Colon (tissue), 2 donors: ENCODE data around the gene ZFAND3.

Source experiments
- FAIRE-seq: peaks from 2 replicates; lab custom pipeline; 2012; peaks lifted over from hg19 to GRCh38; lab: Jason Lieb, UNC
- donor health status: control.
- donor health status: control.

ZFAND3 gene

GRCh38 chr6:38187811-38188590 lies 368.5 kb downstream of the ZFAND3 start:
- FAIRE-seq = no peak

GRCh38 chr6:38188677-38189335 lies 369.3 kb downstream of the ZFAND3 start:
- FAIRE-seq = no peak

DNA sequence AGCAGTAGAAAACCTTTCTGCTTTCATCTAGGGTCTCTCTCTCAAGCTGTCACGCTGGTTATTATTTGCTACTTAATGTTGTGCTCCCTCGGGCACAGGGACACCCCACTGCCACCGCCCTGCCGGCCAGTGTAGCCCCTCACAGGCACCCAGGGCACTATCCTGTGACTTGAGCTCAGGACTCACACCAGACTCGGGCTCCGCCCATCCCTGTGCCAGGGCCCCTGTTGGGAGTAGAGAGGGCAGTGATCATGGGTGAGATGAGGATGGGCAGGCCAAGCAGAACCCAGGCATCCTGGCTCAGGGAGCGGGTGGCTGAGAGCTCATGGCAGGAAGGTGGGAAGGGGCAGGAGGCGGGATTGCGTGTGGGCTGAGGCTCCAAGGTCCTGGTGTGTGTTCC lies 371.9 kb downstream of the ZFAND3 start:
- FAIRE-seq = no peak

GRCh38 chr6:38192011-38192410 lies 372.5 kb downstream of the ZFAND3 start:
- FAIRE-seq = no peak

DNA sequence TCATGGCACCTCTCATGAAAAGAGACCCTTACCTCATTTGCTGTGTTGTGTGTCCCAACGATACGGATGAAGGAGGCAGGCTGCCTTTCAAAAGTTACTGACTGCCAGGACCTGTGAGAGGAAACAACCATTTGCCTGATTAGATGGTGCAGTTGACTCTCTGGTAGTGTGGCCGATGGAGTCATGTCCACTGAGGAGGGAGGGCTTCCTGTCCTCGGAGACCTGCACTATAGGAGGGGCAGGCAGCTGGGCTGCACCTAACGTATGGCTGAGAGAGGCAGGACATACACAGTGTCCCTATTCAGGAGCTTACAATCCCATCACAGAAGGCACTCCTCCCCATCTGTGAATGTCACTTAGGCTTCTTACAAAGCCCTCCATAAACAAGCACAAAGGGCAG lies 373.0 kb downstream of the ZFAND3 start:
- FAIRE-seq = no peak

DNA sequence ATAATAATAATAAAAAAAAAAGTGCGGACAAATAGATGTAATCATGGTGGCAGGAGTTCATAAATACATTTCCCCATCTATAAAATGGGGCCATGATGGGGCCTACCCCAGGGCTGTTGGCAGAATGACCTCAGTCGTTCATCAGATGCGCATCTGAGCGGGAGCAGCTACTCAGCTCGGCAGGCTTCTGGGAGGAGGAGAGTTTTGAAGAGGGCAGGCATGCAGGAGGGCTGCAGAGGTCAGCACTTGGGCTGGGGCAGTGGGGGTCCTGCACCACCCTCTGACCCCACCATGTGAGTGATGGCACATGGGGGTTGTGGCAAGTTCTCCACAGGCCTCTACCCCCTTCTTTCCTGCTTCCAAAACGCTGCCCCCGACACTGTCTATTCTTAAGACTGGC lies 373.5 kb downstream of the ZFAND3 start:
- no peak for FAIRE-seq

- FAIRE-seq = no peak
These were observed 374.2 kb downstream of the ZFAND3 start for GRCh38 chr6:38193481-38194281.

DNA sequence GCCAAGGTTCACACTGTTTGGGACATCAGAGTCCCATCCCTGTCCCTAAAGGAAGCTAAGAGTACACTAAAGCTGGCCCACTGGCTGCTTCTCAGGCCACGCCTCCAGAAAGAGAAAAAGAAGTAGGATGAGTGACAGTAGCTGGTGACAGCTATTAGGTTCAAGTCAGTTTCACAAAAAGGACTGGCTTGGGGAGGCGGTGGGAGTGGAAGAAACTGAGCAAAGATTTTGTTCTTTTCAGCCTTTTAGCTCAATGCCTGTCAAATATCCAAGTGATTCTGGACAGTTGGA lies 374.7 kb downstream of the ZFAND3 start:
- no peak for FAIRE-seq

GRCh38 chr6:38194589-38194988 lies 375.1 kb downstream of the ZFAND3 start:
- no peak for FAIRE-seq

DNA sequence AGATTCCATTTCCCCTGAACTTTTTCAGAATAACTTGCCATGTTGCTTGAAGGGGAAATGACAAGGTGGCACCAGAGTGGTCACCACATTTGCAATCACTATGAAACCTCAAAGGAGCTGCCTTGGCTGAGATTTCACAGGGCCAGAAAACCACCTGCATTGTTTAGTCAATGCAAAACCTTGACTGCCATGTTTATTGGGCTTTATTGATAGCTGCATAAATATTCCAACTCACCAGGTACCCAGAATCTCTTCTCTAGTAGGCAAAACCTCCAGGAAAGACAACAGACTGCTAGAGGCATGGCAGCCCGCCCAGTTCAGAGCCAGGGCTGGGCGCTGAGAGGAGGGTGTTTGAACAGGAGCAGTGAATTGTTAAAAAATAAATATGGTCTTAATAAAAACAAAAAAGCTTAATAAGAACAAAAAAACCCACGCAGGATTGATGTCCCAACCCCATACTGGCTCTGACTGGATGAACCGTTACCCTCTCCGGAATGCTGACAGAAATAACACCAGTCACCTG lies 375.6 kb downstream of the ZFAND3 start:
- FAIRE-seq = no peak

DNA sequence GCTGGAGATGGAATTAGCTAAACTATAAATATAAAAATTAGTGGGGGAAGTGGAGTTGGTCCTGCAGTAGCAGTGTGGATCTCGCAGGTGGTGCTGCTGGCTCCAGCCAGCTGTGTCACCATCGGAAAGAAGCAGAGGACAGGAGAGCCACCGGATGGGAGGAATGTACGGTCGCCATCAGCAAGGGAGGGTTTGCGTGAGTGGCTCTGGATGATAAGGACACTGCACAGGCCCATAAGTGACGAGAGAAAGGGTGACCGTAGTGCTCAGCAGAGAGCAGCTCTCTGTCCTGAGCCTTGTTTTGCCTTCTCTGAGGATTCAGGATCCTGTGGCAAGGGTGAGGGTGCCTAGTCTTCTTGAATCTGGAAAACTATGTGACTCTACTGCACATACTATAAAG lies 378.7 kb downstream of the ZFAND3 start:
- no peak for FAIRE-seq
